Left hindlimb (tissue), 1 donor: Measurements from ENCODE around the gene DBNDD2.
A peak's percentile ranks its signal among the peaks of the same experiment; 100 is the strongest.

Source experiments
- DNase-seq: peaks from one replicate; pipeline ENCODE4 v3.0.0-alpha.2; 2018

Gene DBNDD2

GRCh38 chr20:45419188-45420091 lies 11.4 kb downstream of the DBNDD2 start:
- no peak for DNase-seq

DNA sequence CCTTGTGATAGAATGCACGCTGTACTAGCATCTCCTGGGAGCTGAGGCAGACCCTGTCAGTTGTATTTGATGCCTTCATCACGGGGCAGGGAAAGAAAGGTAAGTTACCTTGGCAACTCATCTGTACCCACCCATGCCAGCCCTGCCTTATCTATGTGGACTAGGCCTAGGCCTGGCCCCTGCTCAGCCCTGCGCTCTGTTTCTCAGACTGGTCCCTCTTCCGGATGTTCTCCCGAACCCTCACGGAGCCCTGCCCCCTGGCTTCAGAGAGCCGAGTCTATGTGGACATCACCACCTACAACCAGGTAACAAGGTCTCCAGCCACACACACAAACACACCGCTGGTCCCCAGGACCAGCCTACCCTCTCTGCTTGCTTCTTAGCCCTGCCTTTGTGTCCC lies 12.0 kb downstream of the DBNDD2 start:
- DNase-seq = no peak

DNA sequence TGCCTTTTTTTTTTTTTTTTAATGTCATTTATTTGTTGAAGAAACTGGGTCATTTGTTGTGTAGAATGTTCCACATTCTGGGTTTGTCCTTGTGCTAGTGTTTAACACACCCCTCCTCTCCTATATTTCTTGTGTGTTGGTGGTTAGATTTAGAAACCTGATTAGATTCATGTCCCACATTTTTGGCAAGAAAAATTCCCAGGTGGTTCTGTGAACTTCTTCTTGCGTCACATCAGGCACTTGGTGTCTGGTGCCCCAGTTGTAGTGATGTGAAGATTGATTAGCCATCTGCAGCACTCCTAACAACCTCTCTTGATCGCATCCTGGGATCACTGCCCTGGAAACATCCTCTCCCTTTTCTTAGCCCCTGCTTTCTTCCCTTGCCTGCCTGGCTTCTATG lies 15.6 kb downstream of the DBNDD2 start:
- no peak for DNase-seq

DNA sequence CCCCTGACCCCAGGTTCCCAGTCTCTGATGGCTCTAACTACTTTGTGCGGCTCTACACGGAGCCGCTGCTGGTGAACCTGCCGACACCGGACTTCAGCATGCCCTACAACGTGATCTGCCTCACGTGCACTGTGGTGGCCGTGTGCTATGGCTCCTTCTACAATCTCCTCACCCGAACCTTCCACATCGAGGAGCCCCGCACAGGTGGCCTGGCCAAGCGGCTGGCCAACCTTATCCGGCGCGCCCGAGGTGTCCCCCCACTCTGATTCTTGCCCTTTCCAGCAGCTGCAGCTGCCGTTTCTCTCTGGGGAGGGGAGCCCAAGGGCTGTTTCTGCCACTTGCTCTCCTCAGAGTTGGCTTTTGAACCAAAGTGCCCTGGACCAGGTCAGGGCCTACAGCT lies 17.5 kb downstream of the DBNDD2 start:
- no peak for DNase-seq

GRCh38 chr20:45426320-45427016 lies 18.4 kb downstream of the DBNDD2 start:
- DNase-seq = no peak

- DNase-seq = no peak
These were observed 19.4 kb downstream of the DBNDD2 start for GRCh38 chr20:45427236-45428149.

DNA sequence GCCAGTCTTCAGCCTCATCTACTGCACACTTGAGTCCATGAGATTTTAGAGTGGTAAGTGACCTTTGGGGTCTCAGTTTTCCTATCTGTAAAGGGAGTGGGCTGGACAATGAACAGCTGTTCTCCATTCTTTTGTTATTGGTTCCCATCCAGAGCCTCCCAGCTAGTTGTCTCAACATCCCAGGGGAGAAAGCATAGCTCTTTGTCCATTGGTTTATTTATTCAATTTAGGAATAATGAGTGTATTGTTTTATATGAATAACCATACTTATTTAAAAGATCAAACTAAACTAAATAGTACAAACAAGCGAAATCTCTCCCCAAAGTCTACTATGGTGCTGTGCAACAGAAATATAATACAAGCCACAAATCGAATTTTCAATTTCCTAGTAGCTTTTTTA lies 21.5 kb downstream of the DBNDD2 start:
- DNase-seq = no peak

GRCh38 chr20:45432294-45432693 lies 24.2 kb downstream of the DBNDD2 start:
- no peak for DNase-seq

- DNase-seq = no peak
These were observed 25.2 kb downstream of the DBNDD2 start for GRCh38 chr20:45433316-45433715.

- DNase-seq = no peak
These were observed 25.9 kb downstream of the DBNDD2 start for GRCh38 chr20:45433976-45434375.

DNA sequence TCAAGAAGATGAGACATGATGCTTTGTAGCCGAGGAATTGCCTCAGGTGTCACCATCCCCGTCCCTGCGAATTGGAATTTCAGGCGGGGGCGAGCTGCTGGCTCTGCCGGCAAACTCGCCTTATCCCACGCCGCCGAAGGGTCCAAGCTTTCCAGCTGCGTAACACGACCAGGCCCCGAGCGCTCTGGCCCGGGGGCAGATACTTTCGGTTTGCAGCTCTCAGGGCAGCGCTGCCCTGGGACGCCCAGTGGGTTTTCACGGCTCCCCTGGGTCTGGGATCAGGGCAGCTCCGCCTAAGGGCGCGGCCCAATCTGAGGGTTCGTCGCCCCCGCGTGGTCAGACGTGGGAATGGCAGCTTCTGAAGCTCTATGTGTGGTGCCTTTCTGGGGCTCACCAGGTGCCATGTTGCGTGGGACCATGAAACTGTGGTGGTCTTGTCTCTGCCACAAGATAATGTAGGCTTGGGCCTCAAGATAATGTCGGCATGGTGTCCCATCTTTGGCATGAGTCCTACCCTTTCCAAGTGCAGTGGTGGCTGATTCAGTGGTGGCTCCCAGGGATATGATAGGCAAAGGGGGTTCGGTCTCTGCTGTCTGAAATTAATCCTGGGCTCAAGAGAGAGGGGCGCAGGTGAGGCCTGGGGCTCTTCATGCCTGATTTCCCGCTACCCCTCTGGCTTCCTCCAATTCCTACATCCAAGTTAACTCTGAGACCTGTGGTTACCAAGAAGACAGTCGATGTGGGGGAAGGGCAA lies 28.8 kb downstream of the DBNDD2 start:
- DNase-seq = peak; percentile 74

- DNase-seq = no peak
These were observed 32.3 kb downstream of the DBNDD2 start for GRCh38 chr20:45440424-45440823.

GRCh38 chr20:45440891-45441685 lies 33.0 kb downstream of the DBNDD2 start:
- no peak for DNase-seq

GRCh38 chr20:45441746-45442145 lies 33.7 kb downstream of the DBNDD2 start:
- DNase-seq = no peak

DNA sequence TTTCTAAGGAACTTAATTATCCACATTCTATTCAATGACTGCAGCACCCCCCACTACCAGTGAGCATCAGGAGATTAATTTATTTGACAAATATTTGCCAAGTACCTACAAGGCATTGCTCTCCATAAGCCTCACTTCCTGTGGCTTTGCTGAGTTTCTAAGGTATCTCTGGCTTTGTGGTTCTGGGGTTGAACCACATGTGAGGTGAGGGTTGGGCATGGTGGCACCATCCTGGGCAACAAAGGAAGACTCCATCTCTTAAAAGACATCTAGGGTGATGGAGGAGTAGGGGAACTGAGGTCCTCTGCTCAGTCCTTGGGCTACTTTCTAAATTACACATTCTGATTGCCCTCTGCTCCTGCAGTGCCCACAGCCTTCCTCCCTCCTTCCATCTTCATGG lies 36.0 kb downstream of the DBNDD2 start:
- no peak for DNase-seq

DNA sequence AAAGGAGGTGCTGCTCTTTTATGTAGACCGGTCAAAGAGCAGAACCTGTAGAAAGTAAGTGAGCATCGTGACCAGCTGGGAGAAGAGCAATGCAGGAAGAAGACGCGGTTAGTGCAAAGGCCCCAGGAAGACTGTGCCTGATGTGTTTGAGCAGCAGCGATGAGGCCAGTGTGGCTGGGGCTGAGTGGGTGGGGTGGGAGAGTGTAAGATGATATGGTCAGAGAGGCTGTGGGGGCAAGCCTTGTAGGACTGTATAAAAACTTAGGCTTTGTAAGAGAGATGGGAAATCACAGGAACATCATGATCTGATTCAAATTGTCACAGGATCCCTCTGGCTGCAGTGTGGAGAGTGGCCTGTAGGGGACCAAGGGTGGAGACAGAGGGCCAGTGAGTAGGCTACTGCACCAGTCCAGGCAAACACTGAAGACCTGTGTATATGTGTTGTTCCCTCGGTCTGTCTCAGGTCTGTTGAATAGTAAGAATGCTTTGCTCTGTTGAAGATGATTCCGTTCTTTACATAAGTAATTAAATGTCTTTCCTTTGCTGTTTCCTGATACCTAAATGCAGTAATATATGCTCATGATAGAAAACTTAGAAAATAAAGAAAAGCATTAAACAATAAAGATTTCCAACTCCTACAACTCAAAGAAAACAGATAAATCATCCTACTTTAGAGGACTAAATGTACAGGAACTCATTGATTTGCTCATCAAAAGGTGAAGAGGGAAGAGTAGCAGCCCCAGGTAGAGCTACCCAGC lies 37.9 kb downstream of the DBNDD2 start:
- DNase-seq = no peak

DNA sequence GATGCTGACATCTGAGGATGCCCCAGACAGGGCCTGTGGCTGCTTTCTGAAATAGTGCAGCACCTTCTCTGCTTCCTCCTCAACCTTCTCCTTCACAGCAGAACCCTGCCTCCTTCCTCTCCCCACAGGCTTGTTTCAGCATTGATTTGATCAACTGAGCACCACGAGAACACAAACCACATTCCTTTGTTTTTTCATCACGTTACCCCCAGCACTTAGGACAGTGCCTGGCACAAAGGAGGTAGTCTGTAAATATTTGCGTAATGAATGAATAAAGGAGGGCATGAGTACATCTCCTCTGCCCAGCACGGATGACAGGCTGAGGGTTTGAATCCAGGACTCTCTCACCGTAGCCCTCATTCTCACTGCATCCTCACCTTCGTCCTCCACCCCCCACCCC lies 40.2 kb downstream of the DBNDD2 start:
- DNase-seq = no peak

GRCh38 chr20:45449528-45449927 lies 41.4 kb downstream of the DBNDD2 start:
- DNase-seq = no peak

DNA sequence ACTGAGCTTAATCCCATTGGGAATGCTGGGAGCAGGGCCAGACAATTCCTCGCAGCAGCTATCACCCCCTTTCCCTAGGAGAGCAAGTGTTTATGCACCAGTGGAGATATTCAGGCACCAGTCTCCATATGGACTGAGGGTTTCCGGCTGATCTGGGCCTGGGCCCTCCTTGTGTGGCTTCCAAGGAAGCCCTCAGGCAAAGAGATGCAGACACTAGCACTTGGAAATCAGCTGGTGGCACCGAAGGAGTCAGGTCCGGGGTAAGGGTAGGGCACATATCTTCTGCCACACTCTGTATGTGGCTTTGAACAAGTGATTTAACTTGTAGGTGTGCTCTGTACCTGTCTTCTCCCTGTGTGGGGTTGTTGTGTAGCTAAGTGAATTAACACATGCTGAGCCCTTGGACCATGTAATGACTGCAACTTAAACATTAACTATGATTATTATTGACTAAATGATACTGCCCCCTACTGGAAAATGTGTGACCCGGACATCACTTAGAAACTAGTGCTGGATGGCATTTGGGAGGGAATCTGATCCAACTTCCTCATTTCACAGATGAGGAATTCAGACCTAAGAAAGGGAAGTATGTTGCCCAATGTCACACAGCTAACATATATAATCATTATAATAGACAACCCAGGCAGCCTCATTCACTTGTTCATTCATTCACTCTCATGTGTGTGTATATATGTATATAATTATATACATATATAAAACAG lies 42.2 kb downstream of the DBNDD2 start:
- DNase-seq = no peak

GRCh38 chr20:45452238-45452637 lies 44.1 kb downstream of the DBNDD2 start:
- DNase-seq = no peak
